A549 (cell line): ENCODE measurements around the gene ZBTB16.

ENCODE experiments used
- MAZ ChIP-seq: fragments of 150-350 bp; IDR thresholded peaks from 2 replicates; pipeline ENCODE4 v1.6.1; 2014; ENCODE audit warnings: antibody characterized with exemption, low read depth, low read length, borderline replicate concordance
- POLR2A ChIP-seq: IDR thresholded peaks from 2 replicates; pipeline ENCODE4 v1.6.1; 2012; ENCODE audit warnings: mild to moderate bottlenecking, low read length
- TF ChIP-seq, protein P1 (sequence below): fragments of 250-450 bp; sonication (Bioruptor Pico); IDR thresholded peaks from 2 replicates; pipeline ENCODE4 v1.5.0; 2021; ENCODE audit warnings: mild to moderate bottlenecking, moderate library complexity, borderline replicate concordance
- TF ChIP-seq, protein P2 (sequence below): fragments of >200 bp; sonication (Bioruptor Twin); formaldehyde crosslinking; IDR thresholded peaks from 3 replicates; pipeline ENCODE4 v1.5.1; 2016
- TF ChIP-seq, protein P3 (sequence below): fragments of 450-650 bp; IDR thresholded peaks from 2 replicates; pipeline ENCODE4 v1.6.1; 2014; ENCODE audit warnings: antibody characterized with exemption
- TF ChIP-seq, protein P4 (sequence below): fragments of 150-350 bp; IDR thresholded peaks from 2 replicates; pipeline ENCODE4 v1.6.1; 2014; ENCODE audit warnings: low read depth, mild to moderate bottlenecking, low read length
- TF ChIP-seq, protein P5 (sequence below): IDR thresholded peaks from 2 replicates; pipeline ENCODE4 v1.6.1; 2012

DNA sequence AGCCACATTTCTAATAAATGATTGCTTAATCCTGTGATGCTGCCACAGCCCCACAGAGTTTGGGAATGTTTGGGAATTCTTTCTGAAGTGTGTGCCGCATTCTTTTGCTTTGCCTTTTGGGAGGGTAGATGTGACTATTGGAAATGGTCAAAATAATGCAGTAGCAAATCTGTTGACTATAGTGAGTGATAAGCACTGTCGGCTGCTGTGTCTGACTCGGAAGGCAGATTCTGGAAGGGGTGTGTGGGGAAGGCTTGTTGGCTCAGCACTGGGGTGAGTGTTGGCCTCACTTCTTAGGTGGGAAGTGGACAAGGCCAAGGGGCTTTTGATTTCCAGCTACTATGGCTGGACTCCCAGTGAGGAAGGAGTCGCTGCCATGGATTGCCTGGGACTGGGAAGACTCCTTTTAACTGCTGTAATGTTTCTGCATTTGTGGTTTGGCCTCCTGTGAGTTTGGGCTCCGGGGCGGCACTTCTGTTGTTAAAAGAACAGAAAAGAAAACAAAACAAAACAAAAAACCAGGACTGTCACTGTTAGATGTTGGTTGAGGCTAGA is 20.1 kb downstream of the ZBTB16 start:
- TF ChIP-seq, protein P1, sequence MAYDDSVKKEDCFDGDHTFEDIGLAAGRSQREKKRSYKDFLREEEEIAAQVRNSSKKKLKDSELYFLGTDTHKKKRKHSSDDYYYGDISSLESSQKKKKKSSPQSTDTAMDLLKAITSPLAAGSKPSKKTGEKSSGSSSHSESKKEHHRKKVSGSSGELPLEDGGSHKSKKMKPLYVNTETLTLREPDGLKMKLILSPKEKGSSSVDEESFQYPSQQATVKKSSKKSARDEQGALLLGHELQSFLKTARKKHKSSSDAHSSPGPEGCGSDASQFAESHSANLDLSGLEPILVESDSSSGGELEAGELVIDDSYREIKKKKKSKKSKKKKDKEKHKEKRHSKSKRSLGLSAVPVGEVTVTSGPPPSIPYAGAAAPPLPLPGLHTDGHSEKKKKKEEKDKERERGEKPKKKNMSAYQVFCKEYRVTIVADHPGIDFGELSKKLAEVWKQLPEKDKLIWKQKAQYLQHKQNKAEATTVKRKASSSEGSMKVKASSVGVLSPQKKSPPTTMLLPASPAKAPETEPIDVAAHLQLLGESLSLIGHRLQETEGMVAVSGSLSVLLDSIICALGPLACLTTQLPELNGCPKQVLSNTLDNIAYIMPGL (CRISPR knock-in tag) = no peak
- TF ChIP-seq, protein P2, sequence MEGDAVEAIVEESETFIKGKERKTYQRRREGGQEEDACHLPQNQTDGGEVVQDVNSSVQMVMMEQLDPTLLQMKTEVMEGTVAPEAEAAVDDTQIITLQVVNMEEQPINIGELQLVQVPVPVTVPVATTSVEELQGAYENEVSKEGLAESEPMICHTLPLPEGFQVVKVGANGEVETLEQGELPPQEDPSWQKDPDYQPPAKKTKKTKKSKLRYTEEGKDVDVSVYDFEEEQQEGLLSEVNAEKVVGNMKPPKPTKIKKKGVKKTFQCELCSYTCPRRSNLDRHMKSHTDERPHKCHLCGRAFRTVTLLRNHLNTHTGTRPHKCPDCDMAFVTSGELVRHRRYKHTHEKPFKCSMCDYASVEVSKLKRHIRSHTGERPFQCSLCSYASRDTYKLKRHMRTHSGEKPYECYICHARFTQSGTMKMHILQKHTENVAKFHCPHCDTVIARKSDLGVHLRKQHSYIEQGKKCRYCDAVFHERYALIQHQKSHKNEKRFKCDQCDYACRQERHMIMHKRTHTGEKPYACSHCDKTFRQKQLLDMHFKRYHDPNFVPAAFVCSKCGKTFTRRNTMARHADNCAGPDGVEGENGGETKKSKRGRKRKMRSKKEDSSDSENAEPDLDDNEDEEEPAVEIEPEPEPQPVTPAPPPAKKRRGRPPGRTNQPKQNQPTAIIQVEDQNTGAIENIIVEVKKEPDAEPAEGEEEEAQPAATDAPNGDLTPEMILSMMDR = no peak
- TF ChIP-seq, protein P3, sequence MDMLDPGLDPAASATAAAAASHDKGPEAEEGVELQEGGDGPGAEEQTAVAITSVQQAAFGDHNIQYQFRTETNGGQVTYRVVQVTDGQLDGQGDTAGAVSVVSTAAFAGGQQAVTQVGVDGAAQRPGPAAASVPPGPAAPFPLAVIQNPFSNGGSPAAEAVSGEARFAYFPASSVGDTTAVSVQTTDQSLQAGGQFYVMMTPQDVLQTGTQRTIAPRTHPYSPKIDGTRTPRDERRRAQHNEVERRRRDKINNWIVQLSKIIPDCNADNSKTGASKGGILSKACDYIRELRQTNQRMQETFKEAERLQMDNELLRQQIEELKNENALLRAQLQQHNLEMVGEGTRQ = no peak
- TF ChIP-seq, protein P4, sequence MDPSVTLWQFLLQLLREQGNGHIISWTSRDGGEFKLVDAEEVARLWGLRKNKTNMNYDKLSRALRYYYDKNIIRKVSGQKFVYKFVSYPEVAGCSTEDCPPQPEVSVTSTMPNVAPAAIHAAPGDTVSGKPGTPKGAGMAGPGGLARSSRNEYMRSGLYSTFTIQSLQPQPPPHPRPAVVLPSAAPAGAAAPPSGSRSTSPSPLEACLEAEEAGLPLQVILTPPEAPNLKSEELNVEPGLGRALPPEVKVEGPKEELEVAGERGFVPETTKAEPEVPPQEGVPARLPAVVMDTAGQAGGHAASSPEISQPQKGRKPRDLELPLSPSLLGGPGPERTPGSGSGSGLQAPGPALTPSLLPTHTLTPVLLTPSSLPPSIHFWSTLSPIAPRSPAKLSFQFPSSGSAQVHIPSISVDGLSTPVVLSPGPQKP = no peak
- TF ChIP-seq POLR2A (no peak), MAZ (no peak)
- TF ChIP-seq, protein P5, sequence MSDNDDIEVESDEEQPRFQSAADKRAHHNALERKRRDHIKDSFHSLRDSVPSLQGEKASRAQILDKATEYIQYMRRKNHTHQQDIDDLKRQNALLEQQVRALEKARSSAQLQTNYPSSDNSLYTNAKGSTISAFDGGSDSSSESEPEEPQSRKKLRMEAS = no peak
